Right lobe of liver (tissue), 4 donors: ENCODE results near the gene CUEDC2.

Source experiments
- POLR2A ChIP-seq: fragments of 450-650 bp; IDR thresholded peaks from one replicate; pipeline ENCODE4 v1.6.1; 2017; ENCODE audit warnings: antibody characterized with exemption, mild to moderate bottlenecking
- TF ChIP-seq, protein P1 (sequence below), 4 donors: fragments of 200-600 bp in 3 of 4; fragments of 450-650 bp in 1 of 4; IDR thresholded peaks; one replicate each; pipeline versions ENCODE4 v1.5.1 to v1.8.0; 2016 to 2022; ENCODE audit warnings: antibody characterized with exemption in 4 of 4, mild to moderate bottlenecking in 2 of 4
- donor health status: DM: no; HTN: no; CAD: no.
- donor health status: DM: no; HTN: no; CAD: no.
- donor health status: DM: no; HTN: yes; CAD: no.

DNA sequence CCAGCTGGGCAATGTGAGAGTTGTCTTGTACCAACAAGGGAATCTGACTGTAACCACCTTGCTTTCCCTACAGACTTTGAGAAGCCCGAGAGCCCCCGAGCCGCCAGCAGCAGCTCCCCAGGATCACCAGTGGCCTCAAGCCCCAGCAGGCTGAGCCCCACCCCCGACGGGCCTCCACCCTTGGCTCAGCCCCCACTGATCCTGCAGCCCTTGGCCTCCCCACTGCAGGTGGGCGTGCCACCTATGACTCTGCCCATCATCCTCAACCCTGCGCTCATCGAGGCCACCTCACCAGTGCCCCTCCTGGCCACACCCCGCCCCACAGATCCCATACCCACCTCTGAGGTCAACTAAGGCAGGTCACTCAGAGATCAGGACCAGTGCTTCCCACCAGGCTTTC, 50.4 kb downstream of the CUEDC2 start:
- TF ChIP-seq, protein P1, sequence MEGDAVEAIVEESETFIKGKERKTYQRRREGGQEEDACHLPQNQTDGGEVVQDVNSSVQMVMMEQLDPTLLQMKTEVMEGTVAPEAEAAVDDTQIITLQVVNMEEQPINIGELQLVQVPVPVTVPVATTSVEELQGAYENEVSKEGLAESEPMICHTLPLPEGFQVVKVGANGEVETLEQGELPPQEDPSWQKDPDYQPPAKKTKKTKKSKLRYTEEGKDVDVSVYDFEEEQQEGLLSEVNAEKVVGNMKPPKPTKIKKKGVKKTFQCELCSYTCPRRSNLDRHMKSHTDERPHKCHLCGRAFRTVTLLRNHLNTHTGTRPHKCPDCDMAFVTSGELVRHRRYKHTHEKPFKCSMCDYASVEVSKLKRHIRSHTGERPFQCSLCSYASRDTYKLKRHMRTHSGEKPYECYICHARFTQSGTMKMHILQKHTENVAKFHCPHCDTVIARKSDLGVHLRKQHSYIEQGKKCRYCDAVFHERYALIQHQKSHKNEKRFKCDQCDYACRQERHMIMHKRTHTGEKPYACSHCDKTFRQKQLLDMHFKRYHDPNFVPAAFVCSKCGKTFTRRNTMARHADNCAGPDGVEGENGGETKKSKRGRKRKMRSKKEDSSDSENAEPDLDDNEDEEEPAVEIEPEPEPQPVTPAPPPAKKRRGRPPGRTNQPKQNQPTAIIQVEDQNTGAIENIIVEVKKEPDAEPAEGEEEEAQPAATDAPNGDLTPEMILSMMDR (IDR thresholded peaks at IDR 0.05): no peak
- TF ChIP-seq POLR2A: no peak
